ENCODE data around the gene PRKD2. TPM values are rescaled to one million over a fixed set of nuclear protein-coding genes. Genes with fewer than 3 reads are reported as not detected.
A peak's percentile ranks its signal among the peaks of the same experiment; 100 is the strongest.

The PRKD2 gene
- total and polyA plus RNA-seq, 2 of the 8 experiments (the other 6 are each of a cell fraction or from before 2014, with no cell fraction given): 24.4 to 63.8 TPM

DNA sequence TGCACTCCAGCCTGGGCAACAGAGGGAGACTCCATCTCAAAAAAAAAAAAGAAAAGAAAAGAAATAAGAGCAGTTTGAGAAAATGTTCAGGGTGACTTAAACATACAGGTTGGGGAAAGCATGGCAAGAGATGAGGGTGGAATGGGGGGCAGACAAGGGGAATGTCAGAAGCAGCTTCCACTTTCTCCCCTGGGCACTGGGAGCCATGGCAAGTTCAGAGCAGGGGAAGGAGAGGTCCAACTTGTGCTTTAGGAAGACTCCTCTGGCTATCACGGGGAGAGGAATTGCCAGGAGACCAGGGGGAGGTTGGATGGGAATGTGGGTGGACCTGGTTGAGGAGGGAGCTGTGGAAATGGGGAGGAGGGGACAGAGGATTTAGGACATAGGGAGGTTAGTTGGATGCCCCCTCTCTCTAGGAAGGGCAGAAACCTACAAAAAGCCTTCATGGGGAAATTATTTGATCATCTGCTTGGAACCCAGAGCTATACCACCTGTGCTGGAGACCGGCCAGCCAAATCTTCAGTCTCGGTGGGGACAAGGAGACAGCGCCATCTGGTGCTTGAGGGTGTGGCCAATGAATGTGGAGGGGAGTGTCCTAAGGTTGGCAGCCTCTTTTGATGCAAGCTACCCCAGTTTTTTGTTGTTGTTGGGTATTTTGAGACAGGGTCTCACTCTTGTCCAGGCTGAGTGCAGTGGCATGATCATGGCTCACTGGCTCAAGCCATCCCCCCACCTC is 36.7 kb upstream of the PRKD2 start (continued):
- TF ChIP-seq, protein P1, sequence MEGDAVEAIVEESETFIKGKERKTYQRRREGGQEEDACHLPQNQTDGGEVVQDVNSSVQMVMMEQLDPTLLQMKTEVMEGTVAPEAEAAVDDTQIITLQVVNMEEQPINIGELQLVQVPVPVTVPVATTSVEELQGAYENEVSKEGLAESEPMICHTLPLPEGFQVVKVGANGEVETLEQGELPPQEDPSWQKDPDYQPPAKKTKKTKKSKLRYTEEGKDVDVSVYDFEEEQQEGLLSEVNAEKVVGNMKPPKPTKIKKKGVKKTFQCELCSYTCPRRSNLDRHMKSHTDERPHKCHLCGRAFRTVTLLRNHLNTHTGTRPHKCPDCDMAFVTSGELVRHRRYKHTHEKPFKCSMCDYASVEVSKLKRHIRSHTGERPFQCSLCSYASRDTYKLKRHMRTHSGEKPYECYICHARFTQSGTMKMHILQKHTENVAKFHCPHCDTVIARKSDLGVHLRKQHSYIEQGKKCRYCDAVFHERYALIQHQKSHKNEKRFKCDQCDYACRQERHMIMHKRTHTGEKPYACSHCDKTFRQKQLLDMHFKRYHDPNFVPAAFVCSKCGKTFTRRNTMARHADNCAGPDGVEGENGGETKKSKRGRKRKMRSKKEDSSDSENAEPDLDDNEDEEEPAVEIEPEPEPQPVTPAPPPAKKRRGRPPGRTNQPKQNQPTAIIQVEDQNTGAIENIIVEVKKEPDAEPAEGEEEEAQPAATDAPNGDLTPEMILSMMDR (IDR thresholded peaks at IDR 0.05; ENCODE audit: control extremely low read depth in 1 of 3, insufficient read depth in 1 of 3, low read depth in 1 of 3, low read length in 3 of 3): peak; percentile 73 to 80 (median 78)
- TF ChIP-seq KDM4A (IDR thresholded peaks at IDR 0.05; ENCODE audit: low read depth, low read length, severe bottlenecking) (no peak), CREB1 (IDR thresholded peaks at IDR 0.05) (0 out of 2 replicates have a peak, but pooled peaks have one; percentile 9), RAD21 (IDR thresholded peaks at IDR 0.05 in 1 of 2, conservative IDR thresholded peaks at IDR 0.05 in 1 of 2; ENCODE audit: low read depth in 2 of 2, low read length in 2 of 2) (peak; percentile 45 to 53), KDM1A (IDR thresholded peaks at IDR 0.05; ENCODE audit: borderline replicate concordance, low read length) (no peak), MAFK (IDR thresholded peaks at IDR 0.05; ENCODE audit: low read depth, low read length) (no peak), TEAD4 (IDR thresholded peaks at IDR 0.05; ENCODE audit: low read depth, low read length) (0 out of 2 replicates have a peak, but pooled peaks have one; percentile 12), CEBPB (IDR thresholded peaks at IDR 0.05; ENCODE audit: low read depth, low read length) (no peak)
- TF ChIP-seq, protein P2, sequence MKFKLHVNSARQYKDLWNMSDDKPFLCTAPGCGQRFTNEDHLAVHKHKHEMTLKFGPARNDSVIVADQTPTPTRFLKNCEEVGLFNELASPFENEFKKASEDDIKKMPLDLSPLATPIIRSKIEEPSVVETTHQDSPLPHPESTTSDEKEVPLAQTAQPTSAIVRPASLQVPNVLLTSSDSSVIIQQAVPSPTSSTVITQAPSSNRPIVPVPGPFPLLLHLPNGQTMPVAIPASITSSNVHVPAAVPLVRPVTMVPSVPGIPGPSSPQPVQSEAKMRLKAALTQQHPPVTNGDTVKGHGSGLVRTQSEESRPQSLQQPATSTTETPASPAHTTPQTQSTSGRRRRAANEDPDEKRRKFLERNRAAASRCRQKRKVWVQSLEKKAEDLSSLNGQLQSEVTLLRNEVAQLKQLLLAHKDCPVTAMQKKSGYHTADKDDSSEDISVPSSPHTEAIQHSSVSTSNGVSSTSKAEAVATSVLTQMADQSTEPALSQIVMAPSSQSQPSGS (IDR thresholded peaks at IDR 0.05; ENCODE audit: low read length): no peak

Measured in H1 (cell line).